Smooth muscle cell (in vitro differentiated cells): ENCODE data around the gene PPT1. TPM values are rescaled to one million over a fixed set of nuclear protein-coding genes. Genes with fewer than 3 reads are reported as not detected.
"Not testable (repeated sequence)": the region's sequence is repeated elsewhere in the genome, so short reads cannot be mapped to it uniquely, and the experiment has no call there.

Experiments used
- DNase-seq: peaks from one replicate; lab custom pipeline; 2025; ENCODE audit not compliant: unreplicated experiment; lab: John Stamatoyannopoulos, UW
- H2AFZ ChIP-seq: fragments of 200-600 bp; sonication (generic); 2 replicates; pipeline ENCODE4 v1.6.0; 2016; ENCODE audit warnings: antibody characterized with exemption, low read depth, mild to moderate bottlenecking
- H3F3A ChIP-seq: fragments of 200-600 bp; sonication (generic); 2 replicates; pipeline ENCODE4 v1.6.0; 2017; ENCODE audit warnings: antibody characterized with exemption, low read depth
- H3K27ac ChIP-seq: fragments of 200-600 bp; sonication (generic); 2 replicates; pipeline ENCODE4 v1.5.1; 2016; ENCODE audit warnings: low read depth, mild to moderate bottlenecking
- H3K27me3 ChIP-seq: fragments of 200-600 bp; sonication (generic); 2 replicates; pipeline ENCODE4 v1.6.1; 2016; ENCODE audit warnings: low read depth, mild to moderate bottlenecking
- H3K36me3 ChIP-seq: fragments of 200-600 bp; sonication (generic); 2 replicates; pipeline ENCODE4 v1.5.1; 2016; ENCODE audit warnings: low read depth
- H3K4me1 ChIP-seq: fragments of 200-600 bp; sonication (generic); 2 replicates; pipeline ENCODE4 v1.5.1; 2016; ENCODE audit warnings: low read depth
- H3K4me2 ChIP-seq: fragments of 200-600 bp; sonication (generic); 2 replicates; pipeline ENCODE4 v1.6.0; 2016; ENCODE audit warnings: mild to moderate bottlenecking
- H3K4me3 ChIP-seq: fragments of 200-600 bp; sonication (generic); 2 replicates; pipeline ENCODE4 v1.5.1; 2016; ENCODE audit warnings: mild to moderate bottlenecking
- H3K79me2 ChIP-seq: fragments of 200-600 bp; sonication (generic); 2 replicates; pipeline ENCODE4 v1.6.0; 2016; ENCODE audit warnings: low read depth, mild to moderate bottlenecking
- H3K9ac ChIP-seq: fragments of 200-600 bp; sonication (generic); 2 replicates; pipeline ENCODE4 v1.6.0; 2016; ENCODE audit warnings: low read depth
- H3K9me3 ChIP-seq: fragments of 200-600 bp; sonication (generic); replicated peaks from 2 replicates; pipeline ENCODE4 v1.5.1; 2016; ENCODE audit warnings: low read depth
- H4K20me1 ChIP-seq: fragments of 200-600 bp; sonication (generic); 2 replicates; pipeline ENCODE4 v1.6.0; 2016; ENCODE audit warnings: low read depth
- CTCF ChIP-seq: fragments of 200-600 bp; sonication (generic); IDR thresholded peaks from 2 replicates; pipeline ENCODE4 v1.5.1; 2017; ENCODE audit warnings: borderline replicate concordance, mild to moderate bottlenecking, antibody characterized with exemption; ENCODE audit not compliant: insufficient read depth, poor library complexity, severe bottlenecking
- WGBS: methylation state at CpG from one replicate; pipeline ENCODE4 v1.1.7; 2016; ENCODE audit warnings: low lambda C conversion rate; 5-methylcytosine and 5-hydroxymethylcytosine counted together
- polyA plus RNA-seq: library from polyadenylated mRNA; unstranded; fragments of >200 nt; fragmentation: Nextera tagmentation; extraction: Ambion mirVana; gene quantifications from 2 replicates; pipeline ENCODE4 v1.2.1, GENCODE V29; 2016
- total RNA-seq: library from RNA; depleted of rRNA; stranded (reverse); fragments of >200 nt; gene quantifications from 2 replicates; pipeline ENCODE4 v1.2.3, GENCODE V29; 2014

The PPT1 gene
- total and polyA plus RNA-seq, 2 experiments from 2014 or later, result 72.5 to 85.6 TPM

GRCh38 chr1:40092241-40092640 lies 4.8 kb downstream of the PPT1 start:
- Histone ChIP-seq H3K4me3 (no peak overlapping the region), H3K27ac (no peak overlapping the region), H3F3A (no peaks in the 10 kb centered on the region), H3K9me3 (no peaks in the 10 kb centered on the region), H3K4me2 (no peak overlapping the region), H3K4me1 (peaks cover 7% of the 10 kb centered on the region), H3K79me2 (no peaks in the 10 kb centered on the region), H2AFZ (no peak overlapping the region), H3K9ac (no peak overlapping the region), H3K36me3 (no peaks in the 10 kb centered on the region), H3K27me3 (no peaks in the 10 kb centered on the region), H4K20me1 (no peaks in the 10 kb centered on the region)
- WGBS, result 93% methylated on average over 2 of the region's 2 CpGs
- DNase-seq, result no peak
- TF ChIP-seq CTCF, result no peak

- H3K4me1 ChIP-seq, result no peaks in the 10 kb centered on the region
- H3K27ac ChIP-seq, result no peak overlapping the region
- H3K4me3 ChIP-seq, result no peak overlapping the region
- no peak overlapping the region for H3K4me2 ChIP-seq
- no peaks in the 10 kb centered on the region for H3K79me2 ChIP-seq
- no peaks in the 10 kb centered on the region for H4K20me1 ChIP-seq
- H3K9ac ChIP-seq, result no peak overlapping the region
- H2AFZ ChIP-seq, result no peak overlapping the region
- no peak for DNase-seq
- TF ChIP-seq CTCF, result no peak
- WGBS, result 86% methylated on average over 5 of the region's 5 CpGs
- H3K9me3 ChIP-seq, result no peaks in the 10 kb centered on the region
- H3F3A ChIP-seq, result no peaks in the 10 kb centered on the region
- H3K27me3 ChIP-seq, result no peaks in the 10 kb centered on the region
- no peaks in the 10 kb centered on the region for H3K36me3 ChIP-seq
These were observed 6.2 kb downstream of the PPT1 start for GRCh38 chr1:40090652-40091355.

GRCh38 chr1:40084750-40085149 lies 12.3 kb downstream of the PPT1 start:
- DNase-seq, result peak; percentile 5
- H2AFZ ChIP-seq, result not testable (repeated sequence)

More at GRCh38 chr1:40084750-40085149, 12.3 kb downstream of the PPT1 start:
- not testable (repeated sequence) for H3K4me3 ChIP-seq, H3K9me3 ChIP-seq, H3K36me3 ChIP-seq, H3K4me1 ChIP-seq, H3K79me2 ChIP-seq, H3K27ac ChIP-seq, H3K9ac ChIP-seq, H3F3A ChIP-seq, H3K27me3 ChIP-seq, H3K4me2 ChIP-seq, H4K20me1 ChIP-seq
- peak; percentile 60 for TF ChIP-seq CTCF
- WGBS, result 25% methylated on average over 11 of the region's 11 CpGs
